ENCODE data around the gene WNT11.

WNT11 gene

GRCh38 chr11:76152086-76152681 lies 54.1 kb downstream of the WNT11 start:
- no peak for FAIRE-seq

- FAIRE-seq = no peak
Observed at GRCh38 chr11:76151556-76152085, 54.7 kb downstream of the WNT11 start.

GRCh38 chr11:76150141-76150540 lies 56.2 kb downstream of the WNT11 start:
- no peak for FAIRE-seq

- no peak for FAIRE-seq
Observed at GRCh38 chr11:76149713-76150112, 56.6 kb downstream of the WNT11 start.

GRCh38 chr11:76148941-76149613 lies 57.2 kb downstream of the WNT11 start:
- FAIRE-seq = no peak

GRCh38 chr11:76148231-76148630 lies 58.1 kb downstream of the WNT11 start:
- no peak for FAIRE-seq

- no peak for FAIRE-seq
Observed at GRCh38 chr11:76147106-76147740, 59.1 kb downstream of the WNT11 start.

- no peak for FAIRE-seq
Observed at GRCh38 chr11:76143274-76143673, 63.0 kb downstream of the WNT11 start.

- FAIRE-seq = no peak
Observed at GRCh38 chr11:76141901-76142588, 64.3 kb downstream of the WNT11 start.

- no peak for FAIRE-seq
Observed at GRCh38 chr11:76140912-76141574, 65.3 kb downstream of the WNT11 start.

GRCh38 chr11:76139314-76139713 lies 67.0 kb downstream of the WNT11 start:
- no peak for FAIRE-seq
